ENCODE data around the gene SP110. TPM values are rescaled to one million over a fixed set of nuclear protein-coding genes. Genes with fewer than 3 reads are reported as not detected.

SP110 gene
- total and polyA plus RNA-seq, 2 experiments from 2014 or later, result 2.3 to 8.2 TPM

- Histone ChIP-seq H4K20me1 (replicated peaks; ENCODE audit: insufficient read depth) (no peaks in the 10 kb centered on the region), H3K4me2 (no peak overlapping the region), H3K27me3 (ENCODE audit: insufficient read depth) (no peaks in the 10 kb centered on the region), H2AFZ (no peak overlapping the region), H3K4me1 (ENCODE audit: insufficient read depth) (no peaks in the 10 kb centered on the region), H3K27ac (ENCODE audit: low read depth) (no peak overlapping the region), H3F3A (replicated peaks; ENCODE audit: low read depth) (no peaks in the 10 kb centered on the region), H3K9me2 (ENCODE audit: insufficient read depth) (0 out of 2 replicates have a peak, but pooled peaks cover 9% of the 10 kb centered on the region), H3K4me3 (no peak overlapping the region), H3K36me3 (ENCODE audit: insufficient read depth) (no peaks in the 10 kb centered on the region; the same call in 1 of the 2 replicates), H3K79me2 (replicated peaks; ENCODE audit: insufficient read depth) (no peaks in the 10 kb centered on the region)
- peaks cover 6% of the 10 kb centered on the region for H3K9me3 Mint-ChIP-seq
- DNase-seq (ENCODE audit: low spot score) (no peak), ATAC-seq (no peak)
- peaks cover 3% of the 10 kb centered on the region for H3K27me3 Mint-ChIP-seq (ENCODE audit: insufficient read depth, low read depth, poor library complexity)
- H3K4me3 Mint-ChIP-seq, result no peak overlapping the region
- TF ChIP-seq JUNB (IDR thresholded peaks at IDR 0.05; ENCODE audit: unreplicated experiment), result no peak
- H3K36me3 Mint-ChIP-seq (ENCODE audit: low read depth), result peaks cover 6% of the 10 kb centered on the region
- H3K27ac Mint-ChIP-seq, result no peak overlapping the region
- H3K4me1 Mint-ChIP-seq, result peaks cover 1% of the 10 kb centered on the region; the same call in 2 of the 3 replicates
Measured at GRCh38 chr2:230135130-230135525, 84.7 kb downstream of the SP110 start.

DNA sequence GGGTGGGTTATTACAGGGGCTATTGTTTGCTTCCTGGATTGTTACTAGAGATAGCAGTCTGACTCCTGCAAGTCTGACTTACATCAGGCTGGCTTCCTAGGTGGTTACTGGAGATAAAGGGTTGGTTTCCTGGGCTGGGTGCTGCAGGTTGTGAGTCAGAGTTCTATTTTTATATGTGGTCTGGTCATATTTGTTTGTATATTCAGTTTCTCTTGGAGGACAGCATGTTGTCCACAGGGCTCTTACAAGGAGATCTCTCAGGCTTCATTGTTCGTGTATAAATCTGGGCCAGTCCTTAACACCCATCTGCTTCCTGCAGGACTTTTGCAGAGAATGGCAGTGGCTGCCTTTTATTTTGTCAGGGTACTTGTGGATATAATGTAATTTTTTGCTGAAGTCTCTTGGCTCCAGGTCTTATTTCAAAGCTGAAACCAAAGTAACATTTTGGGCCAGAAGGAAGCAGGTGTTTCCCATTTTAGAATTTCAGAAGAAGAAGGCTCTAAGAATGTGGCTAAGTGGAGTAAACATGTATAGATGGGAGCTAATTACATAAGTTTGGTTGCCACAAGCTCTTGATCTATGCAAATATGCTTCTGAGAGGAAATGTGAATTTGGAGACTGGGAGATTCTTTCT, 85.2 kb downstream of the SP110 start:
- no peak overlapping the region for H3K27ac ChIP-seq (ENCODE audit: low read depth)
- no peaks in the 10 kb centered on the region for H3K4me1 ChIP-seq (ENCODE audit: insufficient read depth)
- H3K27me3 ChIP-seq (ENCODE audit: insufficient read depth), result no peaks in the 10 kb centered on the region
- no peaks in the 10 kb centered on the region for H3K79me2 ChIP-seq (replicated peaks; ENCODE audit: insufficient read depth)
- ATAC-seq (no peak), DNase-seq (ENCODE audit: low spot score) (no peak)
- H3K27ac Mint-ChIP-seq, result no peak overlapping the region
- peaks cover 3% of the 10 kb centered on the region for H3K27me3 Mint-ChIP-seq (ENCODE audit: insufficient read depth, low read depth, poor library complexity)
- H3K36me3 ChIP-seq (ENCODE audit: insufficient read depth), result no peaks in the 10 kb centered on the region; the same call in 1 of the 2 replicates
- H3K4me3 ChIP-seq, result no peak overlapping the region
- no peaks in the 10 kb centered on the region for H3F3A ChIP-seq (replicated peaks; ENCODE audit: low read depth)
- no peak for TF ChIP-seq REST (IDR thresholded peaks at IDR 0.05; ENCODE audit: unreplicated experiment)
- no peak for TF ChIP-seq ZNF331 (CRISPR knock-in tag; IDR thresholded peaks at IDR 0.05; ENCODE audit: low read depth)
- no peak for TF ChIP-seq ZNF114 (CRISPR knock-in tag; IDR thresholded peaks at IDR 0.05)
- no peak for TF ChIP-seq NANOG (IDR thresholded peaks at IDR 0.05; ENCODE audit: borderline replicate concordance)
- no peak for TF ChIP-seq CREB1 (CRISPR knock-in tag; IDR thresholded peaks at IDR 0.05; ENCODE audit: low read depth)
- H3K4me1 Mint-ChIP-seq, result no peaks in the 10 kb centered on the region
- no peak overlapping the region for H3K4me3 Mint-ChIP-seq
- H4K20me1 ChIP-seq (replicated peaks; ENCODE audit: insufficient read depth), result no peaks in the 10 kb centered on the region
- no peak overlapping the region for H3K4me2 ChIP-seq
- H3K36me3 Mint-ChIP-seq (ENCODE audit: low read depth), result peaks cover under 1% of the 10 kb centered on the region; the same call in 2 of the 3 replicates
- H2AFZ ChIP-seq, result no peak overlapping the region
- 0 out of 2 replicates have a peak, but pooled peaks cover 8% of the 10 kb centered on the region for H3K9me2 ChIP-seq (ENCODE audit: insufficient read depth)
- peaks cover under 1% of the 10 kb centered on the region for H3K9me3 Mint-ChIP-seq

DNA sequence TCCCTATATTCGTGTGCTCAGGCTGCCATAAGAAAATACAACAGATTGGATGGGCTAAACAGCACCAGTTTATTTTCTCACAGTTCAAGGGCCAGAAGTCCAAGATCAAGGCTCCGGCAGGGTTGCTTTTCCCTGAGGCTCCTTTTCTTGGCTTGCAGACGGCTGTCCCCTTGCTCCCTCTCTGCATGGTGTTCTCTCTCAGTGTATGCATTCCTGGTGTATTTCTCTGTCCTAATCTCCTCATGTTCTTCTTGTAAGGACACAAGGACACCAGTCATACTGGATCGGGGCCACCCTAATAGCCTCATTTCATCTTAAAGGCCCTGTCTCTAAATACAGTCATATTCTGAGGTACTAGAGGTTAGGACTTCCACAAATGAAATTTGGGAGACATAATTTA, 88.4 kb downstream of the SP110 start:
- Histone ChIP-seq H3K4me2 (no peak overlapping the region), H3F3A (replicated peaks; ENCODE audit: low read depth) (no peaks in the 10 kb centered on the region), H3K27me3 (ENCODE audit: insufficient read depth) (no peaks in the 10 kb centered on the region), H3K36me3 (ENCODE audit: insufficient read depth) (no peaks in the 10 kb centered on the region), H3K27ac (ENCODE audit: low read depth) (no peak overlapping the region), H3K4me1 (ENCODE audit: insufficient read depth) (no peaks in the 10 kb centered on the region), H3K4me3 (no peak overlapping the region), H4K20me1 (replicated peaks; ENCODE audit: insufficient read depth) (no peaks in the 10 kb centered on the region), H2AFZ (no peak overlapping the region), H3K79me2 (replicated peaks; ENCODE audit: insufficient read depth) (no peaks in the 10 kb centered on the region), H3K9me2 (ENCODE audit: insufficient read depth) (0 out of 2 replicates have a peak, but pooled peaks cover 5% of the 10 kb centered on the region)
- no peak for ATAC-seq
- H3K4me3 Mint-ChIP-seq, result no peak overlapping the region
- no peaks in the 10 kb centered on the region for H3K27me3 Mint-ChIP-seq (ENCODE audit: insufficient read depth, low read depth, poor library complexity)
- TF ChIP-seq CREB1 (CRISPR knock-in tag; IDR thresholded peaks at IDR 0.05; ENCODE audit: low read depth) (no peak), REST (IDR thresholded peaks at IDR 0.05; ENCODE audit: unreplicated experiment) (no peak), JUNB (IDR thresholded peaks at IDR 0.05; ENCODE audit: unreplicated experiment) (no peak), NANOG (IDR thresholded peaks at IDR 0.05; ENCODE audit: borderline replicate concordance) (no peak)
- TF ChIP-seq, protein P1, sequence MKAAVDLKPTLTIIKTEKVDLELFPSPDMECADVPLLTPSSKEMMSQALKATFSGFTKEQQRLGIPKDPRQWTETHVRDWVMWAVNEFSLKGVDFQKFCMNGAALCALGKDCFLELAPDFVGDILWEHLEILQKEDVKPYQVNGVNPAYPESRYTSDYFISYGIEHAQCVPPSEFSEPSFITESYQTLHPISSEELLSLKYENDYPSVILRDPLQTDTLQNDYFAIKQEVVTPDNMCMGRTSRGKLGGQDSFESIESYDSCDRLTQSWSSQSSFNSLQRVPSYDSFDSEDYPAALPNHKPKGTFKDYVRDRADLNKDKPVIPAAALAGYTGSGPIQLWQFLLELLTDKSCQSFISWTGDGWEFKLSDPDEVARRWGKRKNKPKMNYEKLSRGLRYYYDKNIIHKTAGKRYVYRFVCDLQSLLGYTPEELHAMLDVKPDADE (IDR thresholded peaks at IDR 0.05), result no peak
- TF ChIP-seq, protein P2, sequence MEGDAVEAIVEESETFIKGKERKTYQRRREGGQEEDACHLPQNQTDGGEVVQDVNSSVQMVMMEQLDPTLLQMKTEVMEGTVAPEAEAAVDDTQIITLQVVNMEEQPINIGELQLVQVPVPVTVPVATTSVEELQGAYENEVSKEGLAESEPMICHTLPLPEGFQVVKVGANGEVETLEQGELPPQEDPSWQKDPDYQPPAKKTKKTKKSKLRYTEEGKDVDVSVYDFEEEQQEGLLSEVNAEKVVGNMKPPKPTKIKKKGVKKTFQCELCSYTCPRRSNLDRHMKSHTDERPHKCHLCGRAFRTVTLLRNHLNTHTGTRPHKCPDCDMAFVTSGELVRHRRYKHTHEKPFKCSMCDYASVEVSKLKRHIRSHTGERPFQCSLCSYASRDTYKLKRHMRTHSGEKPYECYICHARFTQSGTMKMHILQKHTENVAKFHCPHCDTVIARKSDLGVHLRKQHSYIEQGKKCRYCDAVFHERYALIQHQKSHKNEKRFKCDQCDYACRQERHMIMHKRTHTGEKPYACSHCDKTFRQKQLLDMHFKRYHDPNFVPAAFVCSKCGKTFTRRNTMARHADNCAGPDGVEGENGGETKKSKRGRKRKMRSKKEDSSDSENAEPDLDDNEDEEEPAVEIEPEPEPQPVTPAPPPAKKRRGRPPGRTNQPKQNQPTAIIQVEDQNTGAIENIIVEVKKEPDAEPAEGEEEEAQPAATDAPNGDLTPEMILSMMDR (conservative IDR thresholded peaks at IDR 0.05; ENCODE audit: low read depth in 2 of 2), result no peak
- H3K9me3 Mint-ChIP-seq, result no peaks in the 10 kb centered on the region; the same call in 1 of the 3 replicates
- no peak overlapping the region for H3K27ac Mint-ChIP-seq
- no peaks in the 10 kb centered on the region for H3K4me1 Mint-ChIP-seq
- no peaks in the 10 kb centered on the region for H3K36me3 Mint-ChIP-seq (ENCODE audit: low read depth)
- no peak for DNase-seq (ENCODE audit: low spot score)

Measured in GM23338 (cell line).